ENCODE measurements around the gene ETHE1.

DNA sequence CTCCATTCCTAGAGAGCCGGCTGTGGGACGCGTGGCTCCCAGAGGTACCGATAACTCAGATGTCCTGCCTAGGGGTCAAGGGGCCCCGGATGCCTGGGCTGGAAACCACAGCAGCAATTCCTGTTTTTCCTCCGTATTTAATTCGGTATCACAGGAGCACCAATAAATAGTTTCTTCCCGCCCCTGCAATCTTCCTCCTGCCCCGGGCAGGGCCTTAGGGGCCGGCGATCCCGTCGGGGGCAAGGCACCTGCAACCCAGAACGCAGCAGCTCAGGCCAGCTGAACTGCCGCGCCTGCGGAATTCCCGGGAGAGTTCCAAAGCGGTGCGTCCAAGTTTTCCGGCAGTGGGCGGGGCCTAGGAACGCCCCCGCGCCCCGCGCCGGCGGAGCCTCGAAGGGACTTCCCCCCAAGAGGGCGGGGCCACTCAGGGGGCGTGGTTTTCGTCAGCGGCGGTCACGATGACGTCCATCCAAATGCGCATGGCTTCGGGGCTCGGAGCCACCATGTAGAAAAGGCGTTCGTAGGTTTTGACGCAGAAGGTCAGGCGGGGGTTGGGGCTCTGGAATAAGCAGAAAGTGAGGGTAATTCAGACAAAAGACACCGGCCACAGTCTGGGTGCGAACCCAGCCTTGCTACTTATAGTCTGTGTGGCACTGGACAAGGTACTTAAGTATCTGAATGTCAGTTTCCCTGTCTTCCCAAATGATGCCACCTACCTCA lies 51.9 kb downstream of the ETHE1 start:
- TF ChIP-seq, protein P1, sequence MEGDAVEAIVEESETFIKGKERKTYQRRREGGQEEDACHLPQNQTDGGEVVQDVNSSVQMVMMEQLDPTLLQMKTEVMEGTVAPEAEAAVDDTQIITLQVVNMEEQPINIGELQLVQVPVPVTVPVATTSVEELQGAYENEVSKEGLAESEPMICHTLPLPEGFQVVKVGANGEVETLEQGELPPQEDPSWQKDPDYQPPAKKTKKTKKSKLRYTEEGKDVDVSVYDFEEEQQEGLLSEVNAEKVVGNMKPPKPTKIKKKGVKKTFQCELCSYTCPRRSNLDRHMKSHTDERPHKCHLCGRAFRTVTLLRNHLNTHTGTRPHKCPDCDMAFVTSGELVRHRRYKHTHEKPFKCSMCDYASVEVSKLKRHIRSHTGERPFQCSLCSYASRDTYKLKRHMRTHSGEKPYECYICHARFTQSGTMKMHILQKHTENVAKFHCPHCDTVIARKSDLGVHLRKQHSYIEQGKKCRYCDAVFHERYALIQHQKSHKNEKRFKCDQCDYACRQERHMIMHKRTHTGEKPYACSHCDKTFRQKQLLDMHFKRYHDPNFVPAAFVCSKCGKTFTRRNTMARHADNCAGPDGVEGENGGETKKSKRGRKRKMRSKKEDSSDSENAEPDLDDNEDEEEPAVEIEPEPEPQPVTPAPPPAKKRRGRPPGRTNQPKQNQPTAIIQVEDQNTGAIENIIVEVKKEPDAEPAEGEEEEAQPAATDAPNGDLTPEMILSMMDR (conservative IDR thresholded peaks at IDR 0.05; ENCODE audit: low read depth, low read length), result no peak
- no peak for TF ChIP-seq EZH2 (IDR thresholded peaks at IDR 0.05; ENCODE audit: borderline replicate concordance, low read depth, low read length, poor library complexity, severe bottlenecking)
